OCI-LY3 (cell line): ENCODE measurements around the gene AFAP1L1.

ENCODE experiments used
- H2AFZ ChIP-seq: fragments of 200-600, 300-600 bp; shearing (Covaris generic); 2 replicates; pipeline ENCODE4 v1.6.0; 2014; ENCODE audit warnings: antibody characterized with exemption, low read depth, low read length
- H3K27ac ChIP-seq: fragments of 200-600, 300-600 bp; sonication (generic); 2 replicates; pipeline ENCODE4 v1.5.1; 2014; ENCODE audit warnings: mild to moderate bottlenecking, low read length, moderate library complexity, mixed read lengths
- H3K27me3 ChIP-seq: fragments of 200-600, 300-600 bp; sonication (generic); 2 replicates; pipeline ENCODE4 v1.6.1; 2014; ENCODE audit warnings: low read depth, low read length, mixed read lengths
- H3K36me3 ChIP-seq: fragments of 200-600, 300-600 bp; sonication (generic); replicated peaks from 2 replicates; pipeline ENCODE3; 2014; ENCODE audit warnings: low read depth, low read length, mixed read lengths
- H3K4me1 ChIP-seq: fragments of 300-600, 200-600 bp; sonication (generic); 2 replicates; pipeline ENCODE4 v1.6.1; 2014; ENCODE audit warnings: low read length, mixed read lengths
- H3K4me2 ChIP-seq: fragments of 200-600, 300-600 bp; sonication (generic); 2 replicates; pipeline ENCODE4 v1.6.1; 2014; ENCODE audit warnings: low read length, mixed read lengths
- H3K4me3 ChIP-seq: fragments of 300-600, 200-600 bp; sonication (generic); 2 replicates; pipeline ENCODE4 v1.5.1; 2014; ENCODE audit warnings: antibody characterized with exemption, mild to moderate bottlenecking, low read length, moderate library complexity
- H3K79me2 ChIP-seq: fragments of 300-600, 200-600 bp; shearing (Covaris generic); 2 replicates; pipeline ENCODE4 v1.6.1; 2014; ENCODE audit warnings: mild to moderate bottlenecking, low read length, mixed read lengths
- H3K9ac ChIP-seq: fragments of 300-600, 200-600 bp; shearing (Covaris generic); 2 replicates; pipeline ENCODE4 v1.6.0; 2014; ENCODE audit warnings: mild to moderate bottlenecking, low read length, moderate library complexity
- H3K9me3 ChIP-seq: fragments of 200-600, 300-600 bp; shearing (Covaris generic); 2 replicates; pipeline ENCODE4 v1.6.1; 2014; ENCODE audit warnings: low read length, mixed read lengths; ENCODE audit not compliant: insufficient read depth
- H4K20me1 ChIP-seq: fragments of 200-600, 300-600 bp; sonication (generic); 2 replicates; pipeline ENCODE4 v1.6.1; 2016; ENCODE audit warnings: low read length, mixed read lengths; ENCODE audit not compliant: insufficient read depth
- CTCF ChIP-seq: fragments of 200-600, 300-600 bp; sonication (generic); IDR thresholded peaks from 2 replicates; pipeline ENCODE4 v1.5.1; 2014; ENCODE audit warnings: antibody characterized with exemption, low read length, low read depth
- EZH2phosphoT487 ChIP-seq: fragments of 200-600 bp; shearing (Covaris generic); IDR thresholded peaks from 2 replicates; pipeline ENCODE4 v1.6.1; 2018; ENCODE audit warnings: antibody characterized with exemption, mixed run types, low read depth

The AFAP1L1 gene

GRCh38 chr5:149237662-149238061 lies 34.0 kb upstream of the AFAP1L1 start:
- TF ChIP-seq EZH2phosphoT487, result no peak
- TF ChIP-seq CTCF, result no peak
- Histone ChIP-seq H3K4me3 (no peak overlapping the region), H2AFZ (no peak overlapping the region), H3K9ac (no peak overlapping the region), H3K27me3 (peaks cover 33% of the 10 kb centered on the region), H3K27ac (no peak overlapping the region), H4K20me1 (no peaks in the 10 kb centered on the region), H3K36me3 (no peaks in the 10 kb centered on the region), H3K4me2 (no peak overlapping the region), H3K4me1 (no peaks in the 10 kb centered on the region), H3K9me3 (no peaks in the 10 kb centered on the region), H3K79me2 (no peaks in the 10 kb centered on the region)

DNA sequence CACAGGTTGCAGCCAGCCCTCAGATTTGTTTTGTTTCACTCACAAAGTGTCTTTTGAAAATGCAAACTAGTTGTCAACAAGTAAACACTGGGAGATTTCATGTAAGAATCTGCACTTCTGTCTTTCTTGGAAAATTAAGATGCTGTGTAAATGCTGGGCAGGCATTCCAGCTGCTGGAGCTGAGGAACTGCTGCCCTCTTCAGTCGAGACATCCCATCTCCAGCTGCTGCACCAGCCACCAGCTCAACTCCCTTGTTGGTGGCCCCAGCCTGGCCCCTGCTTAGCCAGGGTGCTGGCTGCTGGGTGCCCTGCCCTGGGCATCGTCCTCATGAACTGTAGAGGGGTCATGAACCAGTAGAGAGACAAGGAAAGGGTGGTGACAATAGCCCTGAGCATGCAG lies 33.1 kb upstream of the AFAP1L1 start:
- Histone ChIP-seq H3K27ac (no peak overlapping the region), H3K36me3 (no peaks in the 10 kb centered on the region), H3K4me3 (no peak overlapping the region), H3K9me3 (no peaks in the 10 kb centered on the region), H2AFZ (no peak overlapping the region), H4K20me1 (no peaks in the 10 kb centered on the region), H3K4me1 (no peaks in the 10 kb centered on the region), H3K4me2 (no peak overlapping the region), H3K79me2 (no peaks in the 10 kb centered on the region), H3K27me3 (peaks cover 28% of the 10 kb centered on the region), H3K9ac (no peak overlapping the region)
- TF ChIP-seq EZH2phosphoT487 (no peak), CTCF (no peak)

DNA sequence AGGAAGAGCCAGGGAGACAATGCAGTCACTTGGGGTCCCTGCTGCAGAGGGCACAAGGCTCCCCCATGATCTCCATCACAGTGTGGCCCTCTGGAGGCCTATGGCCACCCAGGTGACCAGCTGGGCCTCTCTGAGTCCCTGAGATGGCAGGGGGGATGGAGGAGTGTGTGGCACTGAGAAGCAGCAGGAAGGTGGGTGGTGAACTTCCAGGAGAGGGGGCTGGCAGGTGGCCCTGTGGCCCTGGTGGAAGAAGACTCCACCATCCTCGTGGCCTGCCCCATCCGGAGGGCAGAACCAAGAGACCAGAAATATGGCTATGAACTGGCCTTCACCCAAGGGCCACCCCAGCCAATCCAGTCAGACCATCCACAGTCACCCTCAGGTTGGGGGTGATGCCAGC lies 31.7 kb upstream of the AFAP1L1 start:
- Histone ChIP-seq H3K4me2 (no peak overlapping the region), H3K4me3 (no peak overlapping the region), H3K9ac (no peak overlapping the region), H2AFZ (no peak overlapping the region), H3K4me1 (no peaks in the 10 kb centered on the region), H4K20me1 (no peaks in the 10 kb centered on the region), H3K27me3 (peaks cover 15% of the 10 kb centered on the region; the same call in 1 of the 2 replicates), H3K27ac (no peak overlapping the region), H3K36me3 (no peaks in the 10 kb centered on the region), H3K79me2 (no peaks in the 10 kb centered on the region), H3K9me3 (no peaks in the 10 kb centered on the region)
- no peak for TF ChIP-seq EZH2phosphoT487
- no peak for TF ChIP-seq CTCF

- no peak overlapping the region for H3K4me3 ChIP-seq
- no peak overlapping the region for H3K27ac ChIP-seq
- H3K4me1 ChIP-seq, result no peaks in the 10 kb centered on the region
- no peaks in the 10 kb centered on the region for H3K79me2 ChIP-seq
- no peaks in the 10 kb centered on the region for H3K36me3 ChIP-seq
- peaks cover 11% of the 10 kb centered on the region; the same call in 1 of the 2 replicates for H3K27me3 ChIP-seq
- no peak overlapping the region for H3K9ac ChIP-seq
- TF ChIP-seq EZH2phosphoT487 (no peak), CTCF (no peak)
- no peaks in the 10 kb centered on the region for H4K20me1 ChIP-seq
- H3K4me2 ChIP-seq, result no peak overlapping the region
- no peaks in the 10 kb centered on the region for H3K9me3 ChIP-seq
- no peak overlapping the region for H2AFZ ChIP-seq
These were observed 31.2 kb upstream of the AFAP1L1 start for GRCh38 chr5:149240354-149240998.
